ENCODE measurements around the gene KRT75.

The KRT75 gene

GRCh38 chr12:52425466-52425865, 8.7 kb downstream of the KRT75 start (continued):
- no peak for TF ChIP-seq ZBTB44 (tag by site-specific recombination; IDR thresholded peaks at IDR 0.05)

- Histone ChIP-seq H3K4me3 (ENCODE audit: low read depth, low read length) (no peak overlapping the region), H3K4me1 (ENCODE audit: control insufficient read depth, insufficient read depth, low read length) (no peaks in the 10 kb centered on the region), H3K36me3 (ENCODE audit: control insufficient read depth in 2 of 2, insufficient read depth in 1 of 2, low read length in 2 of 2) (no peaks in the 10 kb centered on the region), H3K27ac (ENCODE audit: extremely low read depth, low read depth, low read length) (no peak overlapping the region), H3K9me3 (ENCODE audit: control insufficient read depth, insufficient read depth, low read depth, low read length) (no peaks in the 10 kb centered on the region)
- TF ChIP-seq HOXD13 (CRISPR knock-in tag; IDR thresholded peaks at IDR 0.05; ENCODE audit: borderline replicate concordance) (no peak), ZNF785 (tag by site-specific recombination; IDR thresholded peaks at IDR 0.05) (no peak), HOXC10 (CRISPR knock-in tag; IDR thresholded peaks at IDR 0.05) (no peak), ZNF24 (tag by site-specific recombination; IDR thresholded peaks at IDR 0.05) (no peak), ZNF621 (tag by site-specific recombination; IDR thresholded peaks at IDR 0.05) (no peak), MZF1 (tag by site-specific recombination; IDR thresholded peaks at IDR 0.05; ENCODE audit: borderline replicate concordance) (no peak), ZNF391 (tag by site-specific recombination; IDR thresholded peaks at IDR 0.05; ENCODE audit: borderline replicate concordance, low read depth) (no peak), ZSCAN30 (tag by site-specific recombination; IDR thresholded peaks at IDR 0.05) (no peak)
- ChIA-PET POLR2A (no interaction called here), CTCF (interaction anchor here (0.6 to 0.7 kb wide), 2 partner anchors 10 to 252 kb away, joined by 3 to 4 read pairs; no protein-coding TSS in a partner anchor)
Observed at GRCh38 chr12:52423661-52424500, 10.3 kb downstream of the KRT75 start.

GRCh38 chr12:52423035-52423434, 11.1 kb downstream of the KRT75 start:
- Histone ChIP-seq H3K36me3 (ENCODE audit: control insufficient read depth in 2 of 2, insufficient read depth in 1 of 2, low read length in 2 of 2) (no peaks in the 10 kb centered on the region), H3K9me3 (ENCODE audit: control insufficient read depth, insufficient read depth, low read depth, low read length) (no peaks in the 10 kb centered on the region), H3K27ac (ENCODE audit: extremely low read depth, low read depth, low read length) (no peak overlapping the region), H3K4me1 (ENCODE audit: control insufficient read depth, insufficient read depth, low read length) (no peaks in the 10 kb centered on the region), H3K4me3 (ENCODE audit: low read depth, low read length) (no peak overlapping the region)
- ChIA-PET CTCF (interaction anchor here (0.7 kb wide), 1 partner anchor 118 kb away, joined by 3 read pairs; no protein-coding TSS in a partner anchor), POLR2A (no interaction called here)
- TF ChIP-seq ZNF292 (tag by site-specific recombination; IDR thresholded peaks at IDR 0.05; ENCODE audit: borderline replicate concordance, low read depth), result no peak
- no peak for TF ChIP-seq ZNF146 (tag by site-specific recombination; IDR thresholded peaks at IDR 0.05)
- TF ChIP-seq ZNF354C (tag by site-specific recombination; IDR thresholded peaks at IDR 0.05; ENCODE audit: borderline replicate concordance, low read depth), result no peak
- TF ChIP-seq ZNF416 (tag by site-specific recombination; IDR thresholded peaks at IDR 0.05), result no peak
- TF ChIP-seq ZNF623 (tag by site-specific recombination; IDR thresholded peaks at IDR 0.05), result no peak
- no peak for TF ChIP-seq ZNF530 (tag by site-specific recombination; IDR thresholded peaks at IDR 0.05; ENCODE audit: low read depth)
- no peak for TF ChIP-seq HOXC10 (CRISPR knock-in tag; IDR thresholded peaks at IDR 0.05)
- no peak for TF ChIP-seq SP3 (tag by site-specific recombination; IDR thresholded peaks at IDR 0.05)
- TF ChIP-seq ZNF202 (tag by site-specific recombination; IDR thresholded peaks at IDR 0.05; ENCODE audit: borderline replicate concordance), result no peak
- TF ChIP-seq REPIN1 (tag by site-specific recombination; IDR thresholded peaks at IDR 0.05; ENCODE audit: low read depth), result no peak
- no peak for TF ChIP-seq ZNF501 (tag by site-specific recombination; IDR thresholded peaks at IDR 0.05)
- no peak for TF ChIP-seq KLF8 (tag by site-specific recombination; IDR thresholded peaks at IDR 0.05)
- no peak for TF ChIP-seq GFI1B (tag by site-specific recombination; IDR thresholded peaks at IDR 0.05)
- no peak for TF ChIP-seq HIC1 (tag by site-specific recombination; IDR thresholded peaks at IDR 0.05)
- TF ChIP-seq ZEB2 (tag by site-specific recombination; IDR thresholded peaks at IDR 0.05), result no peak
- TF ChIP-seq ZBTB20 (tag by site-specific recombination; IDR thresholded peaks at IDR 0.05), result no peak
- no peak for TF ChIP-seq ZNF132 (tag by site-specific recombination; IDR thresholded peaks at IDR 0.05; ENCODE audit: borderline replicate concordance)
- no peak for TF ChIP-seq ZNF596 (tag by site-specific recombination; IDR thresholded peaks at IDR 0.05)
- no peak for TF ChIP-seq ZNF704 (tag by site-specific recombination; IDR thresholded peaks at IDR 0.05)

Measured in HEK293 (cell line).